Measurements from ENCODE around the gene SEMA4B. TPM values are rescaled to one million over a fixed set of nuclear protein-coding genes. Genes with fewer than 3 reads are reported as not detected.
A peak's percentile ranks its signal among the peaks of the same experiment; 100 is the strongest.

SEMA4B gene
- total and polyA plus RNA-seq, 2 of the 8 experiments (the other 6 are each of a cell fraction or from before 2014, with no cell fraction given) = 42.7 to 43.0 TPM

- Histone ChIP-seq H3K27ac (ENCODE audit: low read depth, low read length) (no peak overlapping the region), H3K9ac (replicated peaks in 1 of 4; ENCODE audit: extremely low read depth in 1 of 4, low read depth in 3 of 4, low read length in 3 of 4) (no peak overlapping the region), H3K9me3 (ENCODE audit: insufficient read depth in 2 of 2, low read depth in 1 of 2, low read length in 1 of 2) (no peaks in the 10 kb centered on the region), H4K5ac (ENCODE audit: insufficient read length, low read depth, low read length) (no peak overlapping the region), H3K79me2 (ENCODE audit: control insufficient read depth in 1 of 2, insufficient read depth in 2 of 2, low read length in 2 of 2) (no peaks in the 10 kb centered on the region), H3K23me2 (ENCODE audit: low read depth, low read length) (peaks cover 2% of the 10 kb centered on the region; the same call in 1 of the 2 replicates), H3K4me3 (ENCODE audit: extremely low read depth in 1 of 4, insufficient read depth in 2 of 4, low read depth in 3 of 4, low read length in 4 of 4) (no peak overlapping the region), H3K4me2 (ENCODE audit: insufficient read depth in 1 of 2, low read depth in 2 of 2, low read length in 2 of 2) (no peak overlapping the region), H2BK5ac (ENCODE audit: low read depth, low read length) (no peak overlapping the region), H3K79me1 (ENCODE audit: low read depth, low read length) (peaks cover 3% of the 10 kb centered on the region; the same call in 1 of the 2 replicates), H3K56ac (replicated peaks; ENCODE audit: insufficient read length, low read depth, low read length) (no peak overlapping the region), H2AFZ (ENCODE audit: low read length) (no peak overlapping the region), H2BK20ac (ENCODE audit: low read length) (0 out of 2 replicates have a peak overlapping the region, but pooled peaks have one; percentile 80), H4K20me1 (replicated peaks in 1 of 2; ENCODE audit: control insufficient read depth in 1 of 2, insufficient read depth in 2 of 2, low read length in 2 of 2) (peaks cover 0 to 2% of the 10 kb centered on the region in 2 experiments), H2BK120ac (replicated peaks; ENCODE audit: low read depth, low read length) (no peak overlapping the region), H3K27me3 (replicated peaks in 1 of 4; ENCODE audit: control insufficient read depth in 3 of 4, extremely low read depth in 1 of 4, insufficient read depth in 3 of 4, low read length in 3 of 4) (no peaks in the 10 kb centered on the region), H3K4me1 (replicated peaks in 1 of 4; ENCODE audit: control insufficient read depth in 3 of 4, insufficient read depth in 4 of 4, low read length in 3 of 4) (peaks cover 0 to 8% (median 4%) of the 10 kb centered on the region in 4 experiments; a peak in 5 of 7 replicates), H2BK15ac (ENCODE audit: low read length) (no peak overlapping the region), H2AK5ac (ENCODE audit: low read depth, low read length) (no peak overlapping the region), H3K14ac (ENCODE audit: insufficient read length) (no peak overlapping the region), H3K18ac (ENCODE audit: extremely low read depth, low read length) (no peak overlapping the region), H3K4ac (replicated peaks; ENCODE audit: insufficient read length, low read depth, low read length) (no peak overlapping the region), H4K91ac (replicated peaks; ENCODE audit: insufficient read length, low read length) (no peak overlapping the region), H4K8ac (ENCODE audit: extremely low read depth, insufficient read depth, low read length) (no peak overlapping the region), H3K36me3 (ENCODE audit: control insufficient read depth in 2 of 4, insufficient read depth in 4 of 4, low read length in 3 of 4) (no peaks in the 10 kb centered on the region), H3K23ac (ENCODE audit: insufficient read length) (no peak overlapping the region), H2BK12ac (ENCODE audit: low read depth, low read length) (0 out of 2 replicates have a peak overlapping the region, but pooled peaks have one; percentile 43)
- ChIA-PET POLR2A (ENCODE audit: partially characterized antibody) (interaction anchor here (0.6 to 1.7 kb wide), 2 partner anchors 8 to 41 kb away, joined by 3 to 12 read pairs; partner anchors contain the start of gene SEMA4B), CTCF (ENCODE audit: partially characterized antibody) (interaction anchor here (0.7 to 3.7 kb wide), 5 partner anchors 21 to 75 kb away, joined by 3 to 14 read pairs (median 3); no protein-coding TSS in a partner anchor)
- FAIRE-seq (no peak), DNase-seq (ENCODE audit: low read depth in 1 of 2, low spot score in 2 of 2) (no peak)
- TF ChIP-seq BRCA1 (IDR thresholded peaks at IDR 0.05; ENCODE audit: low read depth, low read length) (no peak), ATF3 (IDR thresholded peaks at IDR 0.05; ENCODE audit: insufficient read depth, low read depth, low read length) (no peak), CHD1 (IDR thresholded peaks at IDR 0.05; ENCODE audit: low read depth, low read length) (no peak), SIRT6 (IDR thresholded peaks at IDR 0.05; ENCODE audit: low read length) (no peak), SAP30 (IDR thresholded peaks at IDR 0.05; ENCODE audit: insufficient read depth, insufficient replicate concordance, low read length) (no peak), CHD2 (IDR thresholded peaks at IDR 0.05; ENCODE audit: low read length) (no peak), ZNF274 (IDR thresholded peaks at IDR 0.05; ENCODE audit: borderline replicate concordance, extremely low read depth, low read length) (no peak), FOSL1 (IDR thresholded peaks at IDR 0.05; ENCODE audit: insufficient read depth, low read depth, low read length) (no peak)
- WGBS, 2 experiments (ENCODE audit: extremely low coverage in 1 of 2, insufficient coverage in 1 of 2, insufficient read length in 1 of 2, insufficient replicate concordance in 2 of 2, low coverage in 1 of 2, low lambda C conversion rate in 2 of 2, missing lambda C conversion rate in 1 of 2) = 86% methylated on average over 16 of the region's 16 CpGs; no CpG with 5 or more reads in 1 of the 2 experiments
Measured at GRCh38 chr15:90192961-90193786, 8.0 kb upstream of the SEMA4B start.
